ENCODE measurements around the gene CDCA8.

CDCA8 gene

GRCh38 chr1:37741130-37741529 lies 48.8 kb downstream of the CDCA8 start:
- DNase-seq = no peak

GRCh38 chr1:37741662-37742061 lies 49.3 kb downstream of the CDCA8 start:
- no peak for DNase-seq

- no peak for DNase-seq
These were observed 54.5 kb downstream of the CDCA8 start for GRCh38 chr1:37746806-37747205.

- DNase-seq = no peak
These were observed 56.2 kb downstream of the CDCA8 start for GRCh38 chr1:37748565-37748964.

- no peak for DNase-seq
These were observed 59.9 kb downstream of the CDCA8 start for GRCh38 chr1:37752213-37752582.

GRCh38 chr1:37752583-37753471 lies 60.5 kb downstream of the CDCA8 start:
- DNase-seq = peak; percentile 55

GRCh38 chr1:37753473-37754321 lies 61.4 kb downstream of the CDCA8 start:
- no peak for DNase-seq

GRCh38 chr1:37755290-37755689 lies 63.0 kb downstream of the CDCA8 start:
- peak; percentile 69 for DNase-seq

GRCh38 chr1:37755951-37756560 lies 63.7 kb downstream of the CDCA8 start:
- DNase-seq = no peak
